ENCODE results near the gene ETV1. TPM values are rescaled to one million over a fixed set of nuclear protein-coding genes. Genes with fewer than 3 reads are reported as not detected.

ETV1 gene
- total RNA-seq, 4 donors from 2014 or later, result 1.0 to 7.2 (median 3.6) TPM

DNA sequence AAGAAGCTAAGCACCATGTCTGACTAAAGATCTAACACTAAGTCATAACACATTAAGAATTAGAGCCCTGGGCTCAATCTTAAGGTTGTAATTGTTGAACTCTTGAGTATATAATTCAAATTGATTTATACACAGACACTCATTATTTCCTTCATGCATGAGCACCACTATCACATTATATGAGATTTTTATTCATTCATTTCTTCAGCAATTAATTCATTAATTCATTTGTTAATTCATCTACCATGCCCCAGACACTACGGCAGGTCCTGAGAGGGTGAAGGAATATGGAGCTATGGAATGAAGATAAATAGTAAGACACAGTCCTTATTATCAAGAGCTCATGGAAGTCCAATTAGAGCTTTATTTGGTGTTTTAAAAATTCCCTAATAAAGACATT is 41.9 kb downstream of the ETV1 start:
- TF ChIP-seq, protein P1, sequence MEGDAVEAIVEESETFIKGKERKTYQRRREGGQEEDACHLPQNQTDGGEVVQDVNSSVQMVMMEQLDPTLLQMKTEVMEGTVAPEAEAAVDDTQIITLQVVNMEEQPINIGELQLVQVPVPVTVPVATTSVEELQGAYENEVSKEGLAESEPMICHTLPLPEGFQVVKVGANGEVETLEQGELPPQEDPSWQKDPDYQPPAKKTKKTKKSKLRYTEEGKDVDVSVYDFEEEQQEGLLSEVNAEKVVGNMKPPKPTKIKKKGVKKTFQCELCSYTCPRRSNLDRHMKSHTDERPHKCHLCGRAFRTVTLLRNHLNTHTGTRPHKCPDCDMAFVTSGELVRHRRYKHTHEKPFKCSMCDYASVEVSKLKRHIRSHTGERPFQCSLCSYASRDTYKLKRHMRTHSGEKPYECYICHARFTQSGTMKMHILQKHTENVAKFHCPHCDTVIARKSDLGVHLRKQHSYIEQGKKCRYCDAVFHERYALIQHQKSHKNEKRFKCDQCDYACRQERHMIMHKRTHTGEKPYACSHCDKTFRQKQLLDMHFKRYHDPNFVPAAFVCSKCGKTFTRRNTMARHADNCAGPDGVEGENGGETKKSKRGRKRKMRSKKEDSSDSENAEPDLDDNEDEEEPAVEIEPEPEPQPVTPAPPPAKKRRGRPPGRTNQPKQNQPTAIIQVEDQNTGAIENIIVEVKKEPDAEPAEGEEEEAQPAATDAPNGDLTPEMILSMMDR (IDR thresholded peaks at IDR 0.05), result no peak
- TF ChIP-seq POLR2A (IDR thresholded peaks at IDR 0.05), result no peak
- DNase-seq (ENCODE audit: low spot score in 2 of 2), result no peak
- 96 to 100% methylated on average over 1 of the region's 1 CpG for WGBS, 2 donors
- H3K4me3 ChIP-seq (ENCODE audit: low read depth, poor library complexity, severe bottlenecking), result no peak overlapping the region
- intact Hi-C loops (cut with DNase I; ENCODE audit: low total_unique reads), result no loop called here

DNA sequence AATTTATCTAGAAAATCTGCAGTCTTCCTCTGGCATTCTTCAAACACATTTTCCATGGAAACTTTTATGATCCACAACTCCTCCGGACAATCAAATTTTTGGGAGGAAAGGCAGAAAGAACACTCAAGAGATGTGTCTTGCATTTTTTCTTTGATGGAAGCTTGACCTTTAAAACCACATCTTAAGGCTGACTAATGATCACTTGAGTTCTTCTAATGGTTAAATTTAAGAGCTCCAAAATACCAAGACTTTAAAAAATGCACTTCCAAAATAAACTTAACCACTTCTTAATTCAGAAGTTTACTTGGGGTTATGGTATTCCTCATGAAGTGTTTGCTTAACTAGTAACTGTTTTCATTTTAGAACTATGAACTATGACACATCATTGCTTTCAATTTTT is 43.3 kb downstream of the ETV1 start:
- TF ChIP-seq, protein P1 (IDR thresholded peaks at IDR 0.05), result no peak
- TF ChIP-seq POLR2A (IDR thresholded peaks at IDR 0.05), result no peak
- DNase-seq (ENCODE audit: low spot score in 2 of 2), result no peak
- intact Hi-C loops (cut with DNase I; ENCODE audit: low total_unique reads), result no loop called here
- 26 to 61% methylated on average over 1 of the region's 1 CpG for WGBS, 2 donors
- H3K4me3 ChIP-seq (ENCODE audit: low read depth, poor library complexity, severe bottlenecking), result no peak overlapping the region

DNA sequence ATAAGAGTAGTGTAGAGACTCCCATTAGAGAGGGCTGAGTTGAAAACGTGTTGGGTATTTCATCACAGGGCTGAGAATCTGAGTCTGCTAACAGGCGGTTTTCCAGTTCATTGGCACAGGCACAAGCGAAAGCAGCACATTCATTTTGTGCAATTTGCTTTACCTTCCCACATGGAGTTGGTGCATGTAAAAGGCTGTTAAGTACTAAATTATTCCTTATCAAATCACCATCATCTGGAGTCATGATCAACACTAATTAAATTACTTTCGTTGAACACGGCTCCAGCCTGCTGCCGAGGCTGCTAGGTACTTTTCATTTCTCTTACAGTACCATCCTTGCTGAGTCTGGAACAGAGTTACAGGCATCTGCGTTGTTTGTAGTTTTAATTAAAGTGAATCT is 43.8 kb downstream of the ETV1 start:
- no peak overlapping the region for H3K4me3 ChIP-seq (ENCODE audit: low read depth, poor library complexity, severe bottlenecking)
- WGBS, 2 donors, result 53% methylated on average over 7 of the region's 7 CpGs
- TF ChIP-seq, protein P1 (IDR thresholded peaks at IDR 0.05), result no peak
- TF ChIP-seq POLR2A (IDR thresholded peaks at IDR 0.05), result no peak
- DNase-seq (ENCODE audit: low spot score in 2 of 2), result no peak
- intact Hi-C loops (cut with DNase I; ENCODE audit: low total_unique reads), result no loop called here

DNA sequence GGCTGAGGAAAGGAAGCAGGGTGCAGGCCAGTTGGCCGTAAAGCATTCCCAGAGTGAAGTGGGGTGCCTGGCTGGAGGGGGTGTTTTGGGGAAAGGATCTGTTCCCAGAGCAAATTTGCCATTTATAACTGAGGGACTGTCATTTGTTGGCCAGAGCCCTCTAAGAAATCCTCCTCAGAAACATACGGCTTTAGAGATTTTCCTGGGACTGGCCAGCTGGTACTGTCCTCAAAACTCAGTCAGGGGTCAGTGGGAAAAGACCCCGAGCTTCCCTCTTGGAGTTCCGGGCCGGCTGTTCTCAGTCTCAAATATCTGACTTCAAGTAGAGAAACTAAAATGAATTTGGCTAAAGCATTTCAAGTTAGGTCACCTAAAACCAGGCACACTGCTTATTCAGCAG is 55.9 kb downstream of the ETV1 start:
- WGBS, 2 donors, result 82 to 85% methylated on average over 5 of the region's 5 CpGs
- intact Hi-C loops (cut with DNase I; ENCODE audit: low total_unique reads), result no loop called here
- no peak for DNase-seq (ENCODE audit: low spot score in 2 of 2)
- TF ChIP-seq, protein P1 (IDR thresholded peaks at IDR 0.05), result no peak
- no peak for TF ChIP-seq POLR2A (IDR thresholded peaks at IDR 0.05)
- H3K4me3 ChIP-seq (ENCODE audit: low read depth, poor library complexity, severe bottlenecking), result no peak overlapping the region

DNA sequence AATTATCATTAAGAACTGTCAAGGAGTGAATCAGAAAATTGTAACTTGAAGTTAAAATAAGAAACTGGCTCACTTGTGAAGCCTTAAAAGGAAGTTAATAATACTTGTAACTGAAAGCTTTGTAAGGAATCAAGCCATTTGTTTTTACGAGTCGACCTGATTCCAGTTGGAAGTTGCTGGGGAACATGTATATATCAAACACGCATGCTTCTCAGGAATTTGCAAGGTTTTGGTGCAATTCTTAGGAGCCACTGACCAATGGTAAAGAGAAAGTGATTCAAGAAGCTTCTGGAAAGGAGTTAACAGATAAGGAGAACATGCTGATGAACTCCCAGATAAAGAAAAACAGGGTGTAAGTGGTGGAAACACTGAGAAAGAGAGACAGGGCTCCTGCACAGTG is 56.4 kb downstream of the ETV1 start:
- no peak overlapping the region for H3K4me3 ChIP-seq (ENCODE audit: low read depth, poor library complexity, severe bottlenecking)
- WGBS, 2 donors, result 77 to 78% methylated on average over 3 of the region's 3 CpGs
- DNase-seq (ENCODE audit: low spot score in 2 of 2), result no peak
- intact Hi-C loops (cut with DNase I; ENCODE audit: low total_unique reads), result no loop called here
- TF ChIP-seq POLR2A (IDR thresholded peaks at IDR 0.05), result no peak
- TF ChIP-seq, protein P1 (IDR thresholded peaks at IDR 0.05), result no peak

DNA sequence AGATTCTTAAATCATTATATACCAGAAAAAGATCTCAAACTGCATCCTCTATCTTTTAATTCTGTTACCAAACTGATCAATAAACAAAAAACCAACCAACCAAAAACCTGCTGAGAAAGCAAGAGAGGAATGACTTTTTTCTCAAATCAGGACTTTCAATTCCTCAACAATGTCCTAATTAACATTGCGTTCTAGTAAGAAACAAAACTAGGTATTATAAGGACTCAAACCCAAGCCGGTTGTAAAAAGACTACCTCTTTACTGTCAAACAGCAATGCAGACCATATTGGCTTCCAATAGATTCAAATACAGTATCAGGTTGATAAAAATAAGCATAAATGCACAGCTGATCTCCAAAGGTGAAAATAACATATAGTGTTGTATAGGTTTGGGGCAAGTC is 57.3 kb downstream of the ETV1 start:
- intact Hi-C loops (cut with DNase I; ENCODE audit: low total_unique reads), result no loop called here
- no peak for DNase-seq (ENCODE audit: low spot score in 2 of 2)
- TF ChIP-seq, protein P1 (IDR thresholded peaks at IDR 0.05), result no peak
- TF ChIP-seq POLR2A (IDR thresholded peaks at IDR 0.05), result no peak
- 92 to 98% methylated on average over 2 of the region's 2 CpGs for WGBS, 2 donors
- H3K4me3 ChIP-seq (ENCODE audit: low read depth, poor library complexity, severe bottlenecking), result no peak overlapping the region

Data from lower leg skin (tissue), 4 donors.